H1 (cell line): Measurements from ENCODE around the gene PRKCZ.

Experiments
- EZH2 ChIP-seq: fragments of 200-600 bp; sonication (generic); IDR thresholded peaks from 2 replicates; pipeline ENCODE4 v1.7.1; 2012; ENCODE audit warnings: low read depth, mild to moderate bottlenecking, moderate library complexity, low read length, inconsistent platforms; ENCODE audit not compliant: severe bottlenecking
- GTF2F1 ChIP-seq: IDR thresholded peaks from 2 replicates; pipeline ENCODE4 v1.6.1; 2012; ENCODE audit warnings: low read depth, low read length, improper control_type of control experiment, borderline replicate concordance
- HDAC6 ChIP-seq: IDR thresholded peaks from one replicate; pipeline ENCODE4 v1.7.1; 2012; ENCODE audit warnings: low read depth, mild to moderate bottlenecking, inconsistent platforms, low read length, moderate library complexity
- MAX ChIP-seq: IDR thresholded peaks from 2 replicates; pipeline ENCODE4 v1.6.1; 2012; ENCODE audit warnings: inconsistent platforms
- NRF1 ChIP-seq: IDR thresholded peaks from 2 replicates; pipeline ENCODE4 v1.6.1; 2011; ENCODE audit warnings: mild to moderate bottlenecking, low read depth, low read length, improper control_type of control experiment
- POLR2A ChIP-seq, 2 experiments: IDR thresholded peaks; 1 replicate in 1 of 2; 2 replicates in 1 of 2; pipeline ENCODE4 v1.6.1; 2011; ENCODE audit warnings: low read depth in 2 of 2, low read length in 2 of 2, mild to moderate bottlenecking in 2 of 2; ENCODE audit errors: control extremely low read depth in 1 of 2
- POLR2AphosphoS5 ChIP-seq: IDR thresholded peaks from 2 replicates; pipeline ENCODE4 v1.6.1; 2011; ENCODE audit warnings: low read depth, low read length
- SP4 ChIP-seq: IDR thresholded peaks from 2 replicates; pipeline ENCODE4 v1.6.1; 2012; ENCODE audit warnings: low read length, inconsistent platforms
- TCF12 ChIP-seq: IDR thresholded peaks from 2 replicates; pipeline ENCODE4 v1.6.1; 2011; ENCODE audit warnings: low read depth, mild to moderate bottlenecking, low read length
- TEAD4 ChIP-seq: IDR thresholded peaks from 2 replicates; pipeline ENCODE4 v1.6.1; 2012; ENCODE audit warnings: low read depth, low read length, inconsistent platforms, mixed read lengths
- USF2 ChIP-seq: IDR thresholded peaks from 2 replicates; pipeline ENCODE4 v1.6.1; 2011; ENCODE audit warnings: low read length, improper control_type of control experiment
- ZNF274 ChIP-seq: IDR thresholded peaks from 2 replicates; pipeline ENCODE4 v1.7.0; 2012; ENCODE audit warnings: low read length, borderline replicate concordance; ENCODE audit errors: extremely low read depth
- TF ChIP-seq, protein P1 (sequence below), 3 experiments: IDR thresholded peaks; 1 replicate in 2 of 3; 2 replicates in 1 of 3; pipeline versions ENCODE4 v1.5.1 to v1.6.1; 2011; ENCODE audit warnings: low read length in 3 of 3, mild to moderate bottlenecking in 3 of 3, inconsistent platforms in 2 of 3, low read depth in 1 of 3, moderate library complexity in 1 of 3; ENCODE audit not compliant: insufficient read depth in 1 of 3; ENCODE audit errors: control extremely low read depth in 1 of 3

DNA sequence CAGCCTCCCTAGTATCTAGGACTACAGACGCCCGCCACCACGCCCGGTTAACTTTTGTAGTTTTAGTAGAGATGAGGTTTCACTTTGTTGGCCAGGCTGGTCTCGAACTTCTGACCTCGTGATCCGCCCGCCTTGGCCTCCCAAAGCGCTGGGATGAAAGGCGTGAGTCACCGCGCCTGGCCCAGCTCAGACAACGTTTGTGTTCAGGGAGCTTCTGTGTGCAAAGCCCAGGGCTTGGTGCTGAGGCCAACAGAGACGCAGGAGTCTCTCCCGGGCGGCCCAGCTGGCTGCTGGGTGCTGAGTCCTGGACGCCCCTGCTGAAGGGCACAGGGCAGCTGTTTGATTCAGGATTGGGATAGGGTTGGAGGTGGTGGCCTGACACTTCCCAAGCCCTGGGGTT lies 3.0 kb downstream of the PRKCZ start:
- TF ChIP-seq TCF12 = no peak
- TF ChIP-seq, protein P1, sequence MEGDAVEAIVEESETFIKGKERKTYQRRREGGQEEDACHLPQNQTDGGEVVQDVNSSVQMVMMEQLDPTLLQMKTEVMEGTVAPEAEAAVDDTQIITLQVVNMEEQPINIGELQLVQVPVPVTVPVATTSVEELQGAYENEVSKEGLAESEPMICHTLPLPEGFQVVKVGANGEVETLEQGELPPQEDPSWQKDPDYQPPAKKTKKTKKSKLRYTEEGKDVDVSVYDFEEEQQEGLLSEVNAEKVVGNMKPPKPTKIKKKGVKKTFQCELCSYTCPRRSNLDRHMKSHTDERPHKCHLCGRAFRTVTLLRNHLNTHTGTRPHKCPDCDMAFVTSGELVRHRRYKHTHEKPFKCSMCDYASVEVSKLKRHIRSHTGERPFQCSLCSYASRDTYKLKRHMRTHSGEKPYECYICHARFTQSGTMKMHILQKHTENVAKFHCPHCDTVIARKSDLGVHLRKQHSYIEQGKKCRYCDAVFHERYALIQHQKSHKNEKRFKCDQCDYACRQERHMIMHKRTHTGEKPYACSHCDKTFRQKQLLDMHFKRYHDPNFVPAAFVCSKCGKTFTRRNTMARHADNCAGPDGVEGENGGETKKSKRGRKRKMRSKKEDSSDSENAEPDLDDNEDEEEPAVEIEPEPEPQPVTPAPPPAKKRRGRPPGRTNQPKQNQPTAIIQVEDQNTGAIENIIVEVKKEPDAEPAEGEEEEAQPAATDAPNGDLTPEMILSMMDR (IDR thresholded peaks at IDR 0.05; ENCODE audit: control extremely low read depth in 1 of 3, insufficient read depth in 1 of 3, low read depth in 1 of 3, low read length in 3 of 3) = no peak
- TF ChIP-seq POLR2A (IDR thresholded peaks at IDR 0.05; ENCODE audit: control extremely low read depth in 1 of 2, low read depth in 2 of 2, low read length in 2 of 2) = no peak
- TF ChIP-seq EZH2 = no peak
- no peak for TF ChIP-seq POLR2AphosphoS5
- TF ChIP-seq ZNF274 = no peak
- TF ChIP-seq HDAC6 = no peak
- no peak for TF ChIP-seq USF2
- no peak for TF ChIP-seq TEAD4
- no peak for TF ChIP-seq SP4
- no peak for TF ChIP-seq MAX
- TF ChIP-seq GTF2F1 = no peak
- TF ChIP-seq NRF1 = no peak
